ENCODE data around the gene ASB15. TPM values are rescaled to one million over a fixed set of nuclear protein-coding genes. Genes with fewer than 3 reads are reported as not detected.

Gene ASB15
- total RNA-seq, 5 donors from 2014 or later (not counting 1 experiment from before 2014, with no cell fraction given): not detected

Other genes with a start within 250 kb of the ASB15 start
- gene IQUB, start 67.2 kb upstream of the ASB15 start, total RNA-seq: under 1 TPM in 2 of 5 donors, not detected in 3; 0.09 TPM
- gene NDUFA5, start 44.0 kb upstream of the ASB15 start, total RNA-seq: 10 to 100 TPM; 47.0 to 56.5 (median 48.8) TPM
- gene LMOD2, start 54.0 kb downstream of the ASB15 start, total RNA-seq: not detected
- 10 to 100 TPM in 2 of 5 donors, 1 to 10 TPM in 3; 9.1 to 12.2 (median 9.8) TPM for gene WASL, start 147.2 kb downstream of the ASB15 start, total RNA-seq
- gene HYAL4, start 243.3 kb downstream of the ASB15 start, total RNA-seq: not detected